H1 (cell line): Measurements from ENCODE around the gene ILK. TPM values are rescaled to one million over a fixed set of nuclear protein-coding genes. Genes with fewer than 3 reads are reported as not detected.

Source experiments
- polyA plus RNA-seq, 7 experiments: library from polyadenylated mRNA; depleted of rRNA in 3 of 7; stranded (reverse) in 5 of 7; unstranded in 2 of 7; fragments of >200 nt in 5 of 7; fragments of 200-250 nt in 2 of 7; gene quantifications; 1 replicate in 5 of 7; 2 replicates in 1 of 7; 4 replicates in 1 of 7; pipeline versions ENCODE4 v1.2.1 to v1.2.3, GENCODE V29; 2011 to 2013; ENCODE audit warnings: missing spikeins in 2 of 7, mixed read lengths in 2 of 7
- total RNA-seq: library from RNA; stranded (reverse); fragmentation: NEBNext Ultra II Directional; extraction: Animal tissue kit (Norgen Biotek cat#: 25700); gene quantifications from 2 replicates; pipeline ENCODE4 v1.2.1, GENCODE V29; 2021
- TF ChIP-seq, protein P1 (sequence below): fragments of 300-600 bp; sonication (generic); IDR thresholded peaks from 2 replicates; pipeline ENCODE4 v1.7.1; 2012; ENCODE audit warnings: low read length, moderate library complexity, mild to moderate bottlenecking, inconsistent platforms; ENCODE audit not compliant: insufficient replicate concordance

Gene ILK
- total and polyA plus RNA-seq, 2 of the 8 experiments (the other 6 are each of a cell fraction or from before 2014, with no cell fraction given) = 91.4 to 132 TPM

DNA sequence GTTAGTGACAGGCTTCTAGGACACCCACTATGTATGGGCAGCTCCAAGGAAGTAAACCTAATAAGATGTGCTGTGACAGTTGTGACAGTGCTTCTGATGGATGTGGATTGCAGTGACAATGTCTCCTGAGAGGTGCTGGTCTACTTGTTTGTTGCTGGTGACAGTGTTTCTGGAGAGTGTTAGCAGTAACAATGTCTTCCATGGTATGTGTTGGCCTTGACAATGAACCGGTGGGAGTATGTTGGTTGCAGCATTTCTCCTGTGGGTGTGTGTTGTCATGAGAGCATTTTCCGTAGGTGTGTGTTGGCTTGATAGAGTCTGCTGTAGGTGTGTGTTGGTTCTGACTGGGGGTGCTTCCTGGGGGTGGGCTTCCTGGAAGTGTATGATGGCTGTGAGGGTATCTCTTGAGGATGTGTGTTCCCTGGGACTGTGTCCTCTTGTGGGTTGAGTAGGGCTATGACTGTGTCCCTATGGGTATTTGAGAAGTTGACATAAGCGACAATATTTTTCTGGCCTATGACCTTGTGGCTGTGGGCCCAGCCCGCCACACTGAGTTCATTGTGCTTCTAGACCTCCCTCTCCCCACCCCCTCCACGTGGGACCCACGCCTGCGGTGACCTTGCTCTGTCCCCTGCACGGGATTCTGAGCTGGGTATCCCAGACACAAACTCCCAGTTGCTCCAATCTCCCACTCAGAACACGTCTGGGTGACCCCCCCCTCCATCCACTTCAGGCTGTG, 50.9 kb downstream of the ILK start (continued):
- TF ChIP-seq, protein P1, sequence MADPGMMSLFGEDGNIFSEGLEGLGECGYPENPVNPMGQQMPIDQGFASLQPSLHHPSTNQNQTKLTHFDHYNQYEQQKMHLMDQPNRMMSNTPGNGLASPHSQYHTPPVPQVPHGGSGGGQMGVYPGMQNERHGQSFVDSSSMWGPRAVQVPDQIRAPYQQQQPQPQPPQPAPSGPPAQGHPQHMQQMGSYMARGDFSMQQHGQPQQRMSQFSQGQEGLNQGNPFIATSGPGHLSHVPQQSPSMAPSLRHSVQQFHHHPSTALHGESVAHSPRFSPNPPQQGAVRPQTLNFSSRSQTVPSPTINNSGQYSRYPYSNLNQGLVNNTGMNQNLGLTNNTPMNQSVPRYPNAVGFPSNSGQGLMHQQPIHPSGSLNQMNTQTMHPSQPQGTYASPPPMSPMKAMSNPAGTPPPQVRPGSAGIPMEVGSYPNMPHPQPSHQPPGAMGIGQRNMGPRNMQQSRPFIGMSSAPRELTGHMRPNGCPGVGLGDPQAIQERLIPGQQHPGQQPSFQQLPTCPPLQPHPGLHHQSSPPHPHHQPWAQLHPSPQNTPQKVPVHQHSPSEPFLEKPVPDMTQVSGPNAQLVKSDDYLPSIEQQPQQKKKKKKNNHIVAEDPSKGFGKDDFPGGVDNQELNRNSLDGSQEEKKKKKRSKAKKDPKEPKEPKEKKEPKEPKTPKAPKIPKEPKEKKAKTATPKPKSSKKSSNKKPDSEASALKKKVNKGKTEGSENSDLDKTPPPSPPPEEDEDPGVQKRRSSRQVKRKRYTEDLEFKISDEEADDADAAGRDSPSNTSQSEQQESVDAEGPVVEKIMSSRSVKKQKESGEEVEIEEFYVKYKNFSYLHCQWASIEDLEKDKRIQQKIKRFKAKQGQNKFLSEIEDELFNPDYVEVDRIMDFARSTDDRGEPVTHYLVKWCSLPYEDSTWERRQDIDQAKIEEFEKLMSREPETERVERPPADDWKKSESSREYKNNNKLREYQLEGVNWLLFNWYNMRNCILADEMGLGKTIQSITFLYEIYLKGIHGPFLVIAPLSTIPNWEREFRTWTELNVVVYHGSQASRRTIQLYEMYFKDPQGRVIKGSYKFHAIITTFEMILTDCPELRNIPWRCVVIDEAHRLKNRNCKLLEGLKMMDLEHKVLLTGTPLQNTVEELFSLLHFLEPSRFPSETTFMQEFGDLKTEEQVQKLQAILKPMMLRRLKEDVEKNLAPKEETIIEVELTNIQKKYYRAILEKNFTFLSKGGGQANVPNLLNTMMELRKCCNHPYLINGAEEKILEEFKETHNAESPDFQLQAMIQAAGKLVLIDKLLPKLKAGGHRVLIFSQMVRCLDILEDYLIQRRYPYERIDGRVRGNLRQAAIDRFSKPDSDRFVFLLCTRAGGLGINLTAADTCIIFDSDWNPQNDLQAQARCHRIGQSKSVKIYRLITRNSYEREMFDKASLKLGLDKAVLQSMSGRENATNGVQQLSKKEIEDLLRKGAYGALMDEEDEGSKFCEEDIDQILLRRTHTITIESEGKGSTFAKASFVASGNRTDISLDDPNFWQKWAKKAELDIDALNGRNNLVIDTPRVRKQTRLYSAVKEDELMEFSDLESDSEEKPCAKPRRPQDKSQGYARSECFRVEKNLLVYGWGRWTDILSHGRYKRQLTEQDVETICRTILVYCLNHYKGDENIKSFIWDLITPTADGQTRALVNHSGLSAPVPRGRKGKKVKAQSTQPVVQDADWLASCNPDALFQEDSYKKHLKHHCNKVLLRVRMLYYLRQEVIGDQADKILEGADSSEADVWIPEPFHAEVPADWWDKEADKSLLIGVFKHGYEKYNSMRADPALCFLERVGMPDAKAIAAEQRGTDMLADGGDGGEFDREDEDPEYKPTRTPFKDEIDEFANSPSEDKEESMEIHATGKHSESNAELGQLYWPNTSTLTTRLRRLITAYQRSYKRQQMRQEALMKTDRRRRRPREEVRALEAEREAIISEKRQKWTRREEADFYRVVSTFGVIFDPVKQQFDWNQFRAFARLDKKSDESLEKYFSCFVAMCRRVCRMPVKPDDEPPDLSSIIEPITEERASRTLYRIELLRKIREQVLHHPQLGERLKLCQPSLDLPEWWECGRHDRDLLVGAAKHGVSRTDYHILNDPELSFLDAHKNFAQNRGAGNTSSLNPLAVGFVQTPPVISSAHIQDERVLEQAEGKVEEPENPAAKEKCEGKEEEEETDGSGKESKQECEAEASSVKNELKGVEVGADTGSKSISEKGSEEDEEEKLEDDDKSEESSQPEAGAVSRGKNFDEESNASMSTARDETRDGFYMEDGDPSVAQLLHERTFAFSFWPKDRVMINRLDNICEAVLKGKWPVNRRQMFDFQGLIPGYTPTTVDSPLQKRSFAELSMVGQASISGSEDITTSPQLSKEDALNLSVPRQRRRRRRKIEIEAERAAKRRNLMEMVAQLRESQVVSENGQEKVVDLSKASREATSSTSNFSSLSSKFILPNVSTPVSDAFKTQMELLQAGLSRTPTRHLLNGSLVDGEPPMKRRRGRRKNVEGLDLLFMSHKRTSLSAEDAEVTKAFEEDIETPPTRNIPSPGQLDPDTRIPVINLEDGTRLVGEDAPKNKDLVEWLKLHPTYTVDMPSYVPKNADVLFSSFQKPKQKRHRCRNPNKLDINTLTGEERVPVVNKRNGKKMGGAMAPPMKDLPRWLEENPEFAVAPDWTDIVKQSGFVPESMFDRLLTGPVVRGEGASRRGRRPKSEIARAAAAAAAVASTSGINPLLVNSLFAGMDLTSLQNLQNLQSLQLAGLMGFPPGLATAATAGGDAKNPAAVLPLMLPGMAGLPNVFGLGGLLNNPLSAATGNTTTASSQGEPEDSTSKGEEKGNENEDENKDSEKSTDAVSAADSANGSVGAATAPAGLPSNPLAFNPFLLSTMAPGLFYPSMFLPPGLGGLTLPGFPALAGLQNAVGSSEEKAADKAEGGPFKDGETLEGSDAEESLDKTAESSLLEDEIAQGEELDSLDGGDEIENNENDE = no peak
- TF ChIP-seq, all 59 proteins: peak for 0
